Astrocyte (in vitro differentiated cells and primary cell): ENCODE data around the gene RNF7.

Experiments used
- CTCF ChIP-seq: IDR thresholded peaks from 2 replicates; pipeline ENCODE4 v1.5.1; 2011; ENCODE audit warnings: low read depth, mild to moderate bottlenecking, inconsistent platforms, low read length, moderate library complexity; ENCODE audit not compliant: insufficient read depth
- EZH2 ChIP-seq: IDR thresholded peaks from 2 replicates; pipeline ENCODE4 v1.6.1; 2012; ENCODE audit warnings: mild to moderate bottlenecking, low read length, inconsistent platforms; ENCODE audit not compliant: insufficient read depth

GRCh38 chr3:141707741-141708203 lies 30.3 kb upstream of the RNF7 start:
- TF ChIP-seq CTCF = no peak
- TF ChIP-seq EZH2 = no peak
